SU-DHL-6 (cell line): ENCODE results near the gene SLC37A2.

Experiments used
- CTCF ChIP-seq: fragments of 200-600 bp; sonication (generic); IDR thresholded peaks from one replicate; pipeline ENCODE4 v1.5.1; 2017; ENCODE audit warnings: antibody characterized with exemption, mild to moderate bottlenecking, low read length, moderate library complexity; ENCODE audit not compliant: insufficient read depth, poor library complexity, severe bottlenecking
- EZH2phosphoT487 ChIP-seq: fragments of 200-600 bp; sonication (generic), shearing (Covaris generic); conservative IDR thresholded peaks from 2 replicates; pipeline ENCODE4 v1.6.1; 2018; ENCODE audit warnings: mild to moderate bottlenecking, antibody characterized with exemption, low read length, moderate library complexity, mixed read lengths

GRCh38 chr11:125069008-125069407, 5.9 kb downstream of the SLC37A2 start:
- no peak for TF ChIP-seq CTCF
- TF ChIP-seq EZH2phosphoT487: no peak
